Endodermal cell (in vitro differentiated cells): ENCODE measurements around the gene LACRT. TPM values are rescaled to one million over a fixed set of nuclear protein-coding genes. Genes with fewer than 3 reads are reported as not detected.
A peak's percentile ranks its signal among the peaks of the same experiment; 100 is the strongest.

Source experiments
- DNase-seq: peaks from one replicate; pipeline ENCODE4 v3.0.0-alpha.2; 2017
- H3K27ac ChIP-seq: 2 replicates; pipeline ENCODE4 v1.5.1; 2013; ENCODE audit warnings: mild to moderate bottlenecking, low read depth, low read length, moderate library complexity
- H3K27me3 ChIP-seq: 2 replicates; pipeline ENCODE4 v1.6.1; 2013; ENCODE audit warnings: mild to moderate bottlenecking, low read length, moderate library complexity; ENCODE audit not compliant: insufficient read depth, control insufficient read depth, poor library complexity, severe bottlenecking
- H3K36me3 ChIP-seq: 2 replicates; pipeline ENCODE4 v1.7.0; 2013; ENCODE audit warnings: mild to moderate bottlenecking, low read length, moderate library complexity; ENCODE audit not compliant: control insufficient read depth, insufficient read depth
- H3K4me1 ChIP-seq: one replicate; pipeline ENCODE4 v1.7.0; 2013; ENCODE audit warnings: low read length; ENCODE audit not compliant: control insufficient read depth, insufficient read depth
- H3K4me3 ChIP-seq: 2 replicates; pipeline ENCODE4 v1.5.1; 2013; ENCODE audit warnings: mild to moderate bottlenecking, low read length, moderate library complexity
- H3K9ac ChIP-seq: 2 replicates; pipeline ENCODE4 v1.6.1; 2013; ENCODE audit warnings: mild to moderate bottlenecking, low read length, moderate library complexity; ENCODE audit not compliant: poor library complexity, severe bottlenecking; ENCODE audit errors: extremely low read depth
- H3K9me3 ChIP-seq: 2 replicates; pipeline ENCODE4 v1.6.1; 2013; ENCODE audit warnings: mild to moderate bottlenecking, low read length, moderate library complexity; ENCODE audit not compliant: control insufficient read depth
- H3K27ac Mint-ChIP-seq: 2 replicates; pipeline ENCODE4 v1.8.0; 2020; ENCODE audit warnings: mixed read lengths
- H3K27me3 Mint-ChIP-seq: 2 replicates; pipeline ENCODE4 v1.8.0; 2021; ENCODE audit warnings: mild to moderate bottlenecking, mixed read lengths; ENCODE audit not compliant: insufficient read depth
- H3K36me3 Mint-ChIP-seq: 2 replicates; pipeline ENCODE4 v1.8.0; 2020; ENCODE audit warnings: low read depth, mixed read lengths
- H3K4me1 Mint-ChIP-seq: 2 replicates; pipeline ENCODE4 v1.8.0; 2020; ENCODE audit warnings: mixed read lengths
- H3K4me3 Mint-ChIP-seq: 2 replicates; pipeline ENCODE4 v1.8.0; 2020; ENCODE audit warnings: mild to moderate bottlenecking, moderate library complexity, mixed read lengths
- H3K9me3 Mint-ChIP-seq: 2 replicates; pipeline ENCODE4 v1.8.0; 2020; ENCODE audit warnings: mild to moderate bottlenecking, mixed read lengths
- WGBS, 2 experiments: methylation state at CpG; one replicate each; pipeline versions ENCODE4 v1.1.5 to v1.1.7; 2013; ENCODE audit warnings: missing lambda C conversion rate in 2 of 2, mixed read lengths in 1 of 2; ENCODE audit not compliant: insufficient coverage in 1 of 2, insufficient read length in 1 of 2; 5-methylcytosine and 5-hydroxymethylcytosine counted together
- long read RNA-seq, 4 experiments: library from polyadenylated mRNA in 2 of 4; library from RNA in 1 of 4; library from capped mRNA in 1 of 4; stranded (forward) in 3 of 4; unstranded in 1 of 4; transcript quantifications; one replicate each; pipeline ENCODE4 v2.0.0, GENCODE V29; 2020 to 2021; ENCODE audit warnings: inconsistent platforms in 1 of 4
- polyA plus RNA-seq, 2 experiments: library from polyadenylated mRNA; stranded (reverse); fragments of 50-300 nt; gene quantifications; one replicate each; pipeline ENCODE4 v1.2.3, GENCODE V29; 2013
- total RNA-seq, 2 donors: library from RNA; stranded (reverse); fragmentation: NEBNext Ultra II Directional in 1 of 2; extraction: Animal tissue kit (Norgen Biotek cat#: 25700) in 1 of 2; gene quantifications; 2 replicates in 1 of 2; 3 replicates in 1 of 2; pipeline ENCODE4 v1.2.1, GENCODE V29; 2021
- TF ChIP-seq, protein P1 (sequence below): fragments of 200-600 bp; sonication (generic); conservative IDR thresholded peaks from 2 replicates; pipeline ENCODE4 v1.5.0; 2021; ENCODE audit warnings: antibody characterized with exemption, mild to moderate bottlenecking

Gene LACRT, protein sequence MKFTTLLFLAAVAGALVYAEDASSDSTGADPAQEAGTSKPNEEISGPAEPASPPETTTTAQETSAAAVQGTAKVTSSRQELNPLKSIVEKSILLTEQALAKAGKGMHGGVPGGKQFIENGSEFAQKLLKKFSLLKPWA
- not detected for total RNA-seq
- not detected for polyA plus RNA-seq (2013, experiment 1 of 2)
- not detected for polyA plus RNA-seq (2013, experiment 2 of 2)
- long read RNA-seq, experiment 1: 0 reads
- long read RNA-seq, experiment 2: 0 reads
- long read RNA-seq, experiment 3: 0 reads
- long read RNA-seq, experiment 4: 0 reads

DNA sequence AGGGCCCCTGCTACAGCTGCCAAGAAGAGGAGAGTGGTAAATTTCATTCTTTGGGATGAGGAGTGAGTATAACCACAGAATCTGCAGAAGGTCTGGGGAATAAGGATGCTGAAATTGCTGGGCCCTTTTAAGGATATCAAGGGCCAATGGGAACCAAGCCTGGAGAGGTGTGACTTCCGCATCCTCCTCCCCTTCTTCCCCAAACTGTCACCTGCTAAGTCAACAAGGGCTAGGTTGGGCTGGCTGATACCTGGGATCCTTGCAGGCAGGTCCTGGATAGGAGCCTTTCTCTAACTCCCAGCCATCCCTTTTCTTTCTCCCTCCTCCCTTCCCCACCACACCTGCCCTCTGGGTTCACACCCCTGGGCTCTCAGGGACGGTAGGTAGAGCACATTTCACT is at the start of gene LACRT:
TSS of gene LACRT (minus strand) at position 101 of the 400 bp plus-strand sequence. CDS start at position 47, 54 bp downstream.
- TF ChIP-seq, protein P1, sequence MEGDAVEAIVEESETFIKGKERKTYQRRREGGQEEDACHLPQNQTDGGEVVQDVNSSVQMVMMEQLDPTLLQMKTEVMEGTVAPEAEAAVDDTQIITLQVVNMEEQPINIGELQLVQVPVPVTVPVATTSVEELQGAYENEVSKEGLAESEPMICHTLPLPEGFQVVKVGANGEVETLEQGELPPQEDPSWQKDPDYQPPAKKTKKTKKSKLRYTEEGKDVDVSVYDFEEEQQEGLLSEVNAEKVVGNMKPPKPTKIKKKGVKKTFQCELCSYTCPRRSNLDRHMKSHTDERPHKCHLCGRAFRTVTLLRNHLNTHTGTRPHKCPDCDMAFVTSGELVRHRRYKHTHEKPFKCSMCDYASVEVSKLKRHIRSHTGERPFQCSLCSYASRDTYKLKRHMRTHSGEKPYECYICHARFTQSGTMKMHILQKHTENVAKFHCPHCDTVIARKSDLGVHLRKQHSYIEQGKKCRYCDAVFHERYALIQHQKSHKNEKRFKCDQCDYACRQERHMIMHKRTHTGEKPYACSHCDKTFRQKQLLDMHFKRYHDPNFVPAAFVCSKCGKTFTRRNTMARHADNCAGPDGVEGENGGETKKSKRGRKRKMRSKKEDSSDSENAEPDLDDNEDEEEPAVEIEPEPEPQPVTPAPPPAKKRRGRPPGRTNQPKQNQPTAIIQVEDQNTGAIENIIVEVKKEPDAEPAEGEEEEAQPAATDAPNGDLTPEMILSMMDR: no peak
- Histone ChIP-seq H3K27me3 (peaks cover 96% of the 10 kb centered on the region), H3K9me3 (peaks cover 9% of the 10 kb centered on the region), H3K27ac (no peak within 1 kb of the TSS), H3K9ac (no peak within 1 kb of the TSS), H3K4me3 (no peak within 1 kb of the TSS), H3K36me3 (no peaks in the 10 kb centered on the region), H3K4me1 (no peaks in the 10 kb centered on the region)
- Mint-ChIP-seq H3K27ac (no peak within 1 kb of the TSS), H3K4me1 (peaks cover 6% of the 10 kb centered on the region), H3K36me3 (no peaks in the 10 kb centered on the region), H3K27me3 (peaks cover 94% of the 10 kb centered on the region), H3K9me3 (peaks cover 12% of the 10 kb centered on the region), H3K4me3 (no peak within 1 kb of the TSS)
- WGBS, 2 experiments: 88% methylated on average over 2 of the region's 2 CpGs; no CpG with 5 or more reads in 1 of the 2 experiments
- DNase-seq: no peak

DNA sequence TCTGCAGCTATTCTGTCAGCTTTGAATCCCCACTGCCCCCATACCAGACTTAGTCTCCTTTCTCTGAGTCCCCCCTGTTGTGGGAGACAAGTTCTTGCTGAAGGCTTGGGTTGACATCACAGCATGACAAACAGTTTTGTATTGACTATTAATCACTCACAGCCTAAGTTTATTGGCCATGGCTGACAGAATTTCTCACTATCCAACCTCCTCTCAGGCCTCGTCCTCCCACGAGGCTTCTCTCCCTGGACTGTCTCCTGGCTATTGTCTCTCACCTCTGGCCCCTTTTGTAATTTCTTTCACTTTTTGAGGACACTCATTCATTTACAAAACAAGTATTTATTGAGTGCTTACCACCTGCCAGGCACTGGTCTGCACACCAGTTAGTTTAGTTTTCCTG is 48.7 kb upstream of the LACRT start:
- WGBS, 2 experiments: 50 to 53% methylated on average over 1 to 2 of the region's 2 CpGs
- Mint-ChIP-seq H3K36me3 (peaks cover 3% of the 10 kb centered on the region), H3K9me3 (peaks cover 15% of the 10 kb centered on the region), H3K4me1 (peaks cover 49% of the 10 kb centered on the region), H3K27me3 (peaks cover 7% of the 10 kb centered on the region), H3K27ac (no peak overlapping the region), H3K4me3 (no peak overlapping the region)
- Histone ChIP-seq H3K27ac (peak overlapping the region; percentile 60), H3K9ac (no peak overlapping the region), H3K27me3 (no peaks in the 10 kb centered on the region), H3K36me3 (no peaks in the 10 kb centered on the region), H3K4me3 (no peak overlapping the region), H3K9me3 (peaks cover 11% of the 10 kb centered on the region), H3K4me1 (peaks cover 13% of the 10 kb centered on the region)
- TF ChIP-seq, protein P1: no peak
- peak; percentile 93 for DNase-seq

DNA sequence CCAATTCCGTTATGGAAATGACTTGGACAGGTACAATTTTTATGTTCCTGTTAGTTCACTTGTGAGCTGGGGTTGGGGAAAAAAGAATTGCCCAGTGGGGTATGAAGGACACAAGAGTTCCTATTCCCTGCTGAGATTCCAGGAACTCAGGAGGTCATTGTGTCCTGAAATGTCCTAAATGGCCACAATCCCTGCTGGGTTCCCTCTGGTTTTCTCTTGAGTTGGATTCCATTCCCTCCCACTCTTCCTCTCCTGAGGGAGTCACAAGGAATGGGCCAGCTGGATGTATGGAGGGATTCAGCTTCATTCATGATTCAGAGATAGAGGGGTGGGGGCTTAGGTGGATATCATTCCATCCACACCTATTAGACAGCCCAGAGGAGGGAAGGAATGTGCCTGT is 48.0 kb upstream of the LACRT start:
- H3K4me3 ChIP-seq: no peak overlapping the region
- Mint-ChIP-seq H3K27ac (no peak overlapping the region), H3K4me3 (no peak overlapping the region), H3K36me3 (peaks cover 3% of the 10 kb centered on the region), H3K9me3 (peaks cover 15% of the 10 kb centered on the region), H3K27me3 (peaks cover 7% of the 10 kb centered on the region), H3K4me1 (peaks cover 51% of the 10 kb centered on the region)
- peak overlapping the region; percentile 42 for H3K27ac ChIP-seq
- H3K36me3 ChIP-seq: no peaks in the 10 kb centered on the region
- WGBS, 2 experiments: 100% methylated on average over 1 of the region's 1 CpG; no CpG with 5 or more reads in 1 of the 2 experiments
- DNase-seq: peak; percentile 80
- peaks cover 13% of the 10 kb centered on the region for H3K4me1 ChIP-seq
- H3K9me3 ChIP-seq: peaks cover 11% of the 10 kb centered on the region
- no peak overlapping the region for H3K9ac ChIP-seq
- TF ChIP-seq, protein P1: no peak
- no peaks in the 10 kb centered on the region for H3K27me3 ChIP-seq
